ENCODE results near the gene CDKN2B-AS1.
"Not testable (repeated sequence)": the region's sequence is repeated elsewhere in the genome, so short reads cannot be mapped to it uniquely, and the experiment has no call there.

DNA sequence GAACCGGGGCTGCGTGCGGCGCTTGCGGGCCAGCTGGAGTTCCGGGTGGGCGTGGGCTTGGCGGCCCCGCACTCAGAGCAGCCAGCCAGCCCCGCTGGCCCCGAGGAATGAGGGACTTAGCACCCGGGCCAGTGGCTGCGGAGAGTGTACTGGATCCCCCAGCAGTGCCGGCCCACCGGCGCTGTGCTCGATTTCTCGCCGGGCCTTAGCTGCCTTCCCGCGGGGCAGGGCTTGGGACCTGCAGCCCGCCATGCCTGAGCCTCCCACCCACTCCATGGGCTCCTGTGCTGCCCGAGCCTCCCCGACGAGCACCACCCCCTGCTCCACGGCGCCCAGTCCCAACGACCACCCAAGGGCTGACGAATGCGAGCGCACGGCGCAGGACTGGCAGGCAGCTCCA lies 35.3 kb upstream of the CDKN2B-AS1 start:
- not testable (repeated sequence) for TF ChIP-seq CTCF (IDR thresholded peaks at IDR 0.05); POLR2A (IDR thresholded peaks at IDR 0.05; ENCODE audit: low read length); RAD21 (conservative IDR thresholded peaks at IDR 0.05 in 1 of 2, IDR thresholded peaks at IDR 0.05 in 1 of 2); NR3C1 (IDR thresholded peaks at IDR 0.05); CEBPB (IDR thresholded peaks at IDR 0.05)
- TF ChIP-seq, protein P1, sequence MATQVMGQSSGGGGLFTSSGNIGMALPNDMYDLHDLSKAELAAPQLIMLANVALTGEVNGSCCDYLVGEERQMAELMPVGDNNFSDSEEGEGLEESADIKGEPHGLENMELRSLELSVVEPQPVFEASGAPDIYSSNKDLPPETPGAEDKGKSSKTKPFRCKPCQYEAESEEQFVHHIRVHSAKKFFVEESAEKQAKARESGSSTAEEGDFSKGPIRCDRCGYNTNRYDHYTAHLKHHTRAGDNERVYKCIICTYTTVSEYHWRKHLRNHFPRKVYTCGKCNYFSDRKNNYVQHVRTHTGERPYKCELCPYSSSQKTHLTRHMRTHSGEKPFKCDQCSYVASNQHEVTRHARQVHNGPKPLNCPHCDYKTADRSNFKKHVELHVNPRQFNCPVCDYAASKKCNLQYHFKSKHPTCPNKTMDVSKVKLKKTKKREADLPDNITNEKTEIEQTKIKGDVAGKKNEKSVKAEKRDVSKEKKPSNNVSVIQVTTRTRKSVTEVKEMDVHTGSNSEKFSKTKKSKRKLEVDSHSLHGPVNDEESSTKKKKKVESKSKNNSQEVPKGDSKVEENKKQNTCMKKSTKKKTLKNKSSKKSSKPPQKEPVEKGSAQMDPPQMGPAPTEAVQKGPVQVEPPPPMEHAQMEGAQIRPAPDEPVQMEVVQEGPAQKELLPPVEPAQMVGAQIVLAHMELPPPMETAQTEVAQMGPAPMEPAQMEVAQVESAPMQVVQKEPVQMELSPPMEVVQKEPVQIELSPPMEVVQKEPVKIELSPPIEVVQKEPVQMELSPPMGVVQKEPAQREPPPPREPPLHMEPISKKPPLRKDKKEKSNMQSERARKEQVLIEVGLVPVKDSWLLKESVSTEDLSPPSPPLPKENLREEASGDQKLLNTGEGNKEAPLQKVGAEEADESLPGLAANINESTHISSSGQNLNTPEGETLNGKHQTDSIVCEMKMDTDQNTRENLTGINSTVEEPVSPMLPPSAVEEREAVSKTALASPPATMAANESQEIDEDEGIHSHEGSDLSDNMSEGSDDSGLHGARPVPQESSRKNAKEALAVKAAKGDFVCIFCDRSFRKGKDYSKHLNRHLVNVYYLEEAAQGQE (IDR thresholded peaks at IDR 0.05) = not testable (repeated sequence)
- TF ChIP-seq, protein P2, sequence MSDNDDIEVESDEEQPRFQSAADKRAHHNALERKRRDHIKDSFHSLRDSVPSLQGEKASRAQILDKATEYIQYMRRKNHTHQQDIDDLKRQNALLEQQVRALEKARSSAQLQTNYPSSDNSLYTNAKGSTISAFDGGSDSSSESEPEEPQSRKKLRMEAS (IDR thresholded peaks at IDR 0.05) = not testable (repeated sequence)
